Transverse colon (tissue), 4 donors: ENCODE measurements around the gene CISH. TPM values are rescaled to one million over a fixed set of nuclear protein-coding genes. Genes with fewer than 3 reads are reported as not detected.

Source experiments
- DNase-seq: peaks from one replicate; pipeline ENCODE4 v3.0.0-alpha.2; 2019
- H3K27ac ChIP-seq, 4 donors: fragments of 200-600 bp; sonication (generic); 2 replicates each; pipeline ENCODE4 v1.5.1; 2016 to 2018; ENCODE audit warnings: inconsistent platforms in 4 of 4
- H3K27me3 ChIP-seq: fragments of 200-600 bp; sonication (generic); 2 replicates; pipeline ENCODE4 v1.5.1; 2017; ENCODE audit warnings: inconsistent platforms
- H3K36me3 ChIP-seq, 4 donors: fragments of 200-600 bp; sonication (generic); 2 replicates each; pipeline ENCODE4 v1.5.1; 2017 to 2019; ENCODE audit warnings: inconsistent platforms in 4 of 4
- H3K4me1 ChIP-seq, 4 donors: fragments of 200-600 bp; sonication (generic); 2 replicates each; pipeline ENCODE4 v1.5.1; 2017 to 2020; ENCODE audit warnings: inconsistent platforms in 4 of 4
- H3K4me3 ChIP-seq, 4 donors: fragments of 200-600 bp; sonication (generic); 1 replicate in 1 of 4; 2 replicates in 3 of 4; pipeline versions ENCODE4 v1.5.1 to v1.6.1; 2017 to 2019; ENCODE audit warnings: inconsistent platforms in 4 of 4
- H3K9me3 ChIP-seq, 2 donors: fragments of 200-600 bp; sonication (generic); 2 replicates each; pipeline ENCODE4 v1.5.1; 2017 to 2019; ENCODE audit warnings: inconsistent platforms in 2 of 2
- CTCF ChIP-seq, 5 experiments: fragments of 200-600 bp in 3 of 5; fragments of 450-650 bp in 2 of 5; sonication (generic) in 3 of 5; IDR thresholded peaks; 1 replicate in 2 of 5; 2 replicates in 3 of 5; pipeline ENCODE4 v1.5.1; 2016 to 2017; ENCODE audit warnings: antibody characterized with exemption in 5 of 5, inconsistent platforms in 3 of 5, mild to moderate bottlenecking in 2 of 5, moderate library complexity in 1 of 5
- EP300 ChIP-seq: sonication (generic); formaldehyde crosslinking; IDR thresholded peaks from one replicate; pipeline ENCODE4 v1.6.1; 2017; ENCODE audit warnings: antibody characterized with exemption, low read depth
- POLR2A ChIP-seq: fragments of 450-650 bp; IDR thresholded peaks from one replicate; pipeline ENCODE4 v1.6.1; 2016; ENCODE audit warnings: antibody characterized with exemption, mild to moderate bottlenecking, moderate library complexity
- POLR2AphosphoS5 ChIP-seq, 3 donors: sonication (generic); formaldehyde crosslinking; IDR thresholded peaks; one replicate each; pipeline ENCODE4 v1.6.1; 2016; ENCODE audit warnings: antibody characterized with exemption in 3 of 3
- WGBS, 2 donors: methylation state at CpG; one replicate each; pipeline ENCODE4 v1.1.5; 2018; ENCODE audit warnings: low coverage in 1 of 2; 5-methylcytosine and 5-hydroxymethylcytosine counted together
- in situ Hi-C, 4 donors: fragments of 200-750 bp; cut with MboI; loops; one replicate each; pipeline versions ENCODE4 v1.15.0 to v1.15.1; 2017; ENCODE audit warnings: low sequenced_read_pairs in 3 of 4, low pct_ligation_motif_present in 1 of 4, low pct_unique_long_range_greater_than_20kb in 1 of 4
- intact Hi-C: fragments of 100-400 bp; cut with DNase I; formaldehyde crosslinking; loops from one replicate; pipeline ENCODE4 v1.15.1; 2023; ENCODE audit warnings: low total_unique reads
- total RNA-seq, 4 donors: library from RNA; depleted of rRNA; stranded (reverse); fragments of >200 nt; gene quantifications; one replicate each; pipeline ENCODE4 v1.1.0, GENCODE V29; 2016

The CISH gene
- total RNA-seq, 4 donors from 2014 or later: 3.0 to 15.9 (median 9.2) TPM

GRCh38 chr3:50653937-50654595, 42.5 kb upstream of the CISH start:
- Histone ChIP-seq H3K4me3 (no peak overlapping the region), H3K36me3 (no peaks in the 10 kb centered on the region), H3K4me1 (no peaks in the 10 kb centered on the region), H3K9me3 (no peaks in the 10 kb centered on the region), H3K27ac (no peak overlapping the region), H3K27me3 (no peaks in the 10 kb centered on the region)
- WGBS, 2 donors: 70% methylated on average over 3 of the region's 3 CpGs; no CpG with 5 or more reads in 1 of the 2 donors
- intact Hi-C loops (no loop called here), in situ Hi-C loops (no loop called here)
- DNase-seq: no peak
- TF ChIP-seq CTCF (IDR thresholded peaks at IDR 0.05): no peak
- TF ChIP-seq POLR2AphosphoS5 (IDR thresholded peaks at IDR 0.05): no peak
- TF ChIP-seq EP300: no peak

DNA sequence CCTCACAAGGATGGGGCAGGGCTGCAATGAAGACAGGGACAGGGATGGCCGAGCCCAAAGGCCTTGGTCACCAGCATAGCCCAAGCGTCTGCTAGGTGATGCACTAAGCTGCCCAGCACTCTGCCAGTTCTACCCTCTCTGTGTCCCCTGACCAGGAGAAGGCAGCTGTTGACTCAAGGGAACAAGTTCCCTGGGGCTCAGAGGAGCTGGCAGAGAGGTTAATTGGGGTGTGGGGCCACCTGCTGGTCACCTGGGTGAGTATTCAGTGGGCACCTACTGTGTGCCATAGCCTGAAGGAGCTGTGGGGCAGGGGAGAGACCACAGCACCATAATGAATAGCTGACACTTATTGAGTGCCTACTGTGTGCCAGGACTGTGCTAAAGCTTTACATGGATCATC, 41.1 kb upstream of the CISH start:
- no peaks in the 10 kb centered on the region for H3K9me3 ChIP-seq
- no peaks in the 10 kb centered on the region for H3K36me3 ChIP-seq
- WGBS, 2 donors: 54 to 100% methylated on average over 1 to 2 of the region's 2 CpGs
- no peaks in the 10 kb centered on the region for H3K27me3 ChIP-seq
- intact Hi-C loops: no loop called here
- no peak overlapping the region for H3K27ac ChIP-seq
- TF ChIP-seq CTCF (IDR thresholded peaks at IDR 0.05): peak; percentile 30 to 52 (median 43)
- TF ChIP-seq POLR2AphosphoS5 (IDR thresholded peaks at IDR 0.05): no peak
- no peaks in the 10 kb centered on the region for H3K4me1 ChIP-seq
- in situ Hi-C loops: no loop called here
- peak; percentile 34 for DNase-seq
- no peak overlapping the region for H3K4me3 ChIP-seq

DNA sequence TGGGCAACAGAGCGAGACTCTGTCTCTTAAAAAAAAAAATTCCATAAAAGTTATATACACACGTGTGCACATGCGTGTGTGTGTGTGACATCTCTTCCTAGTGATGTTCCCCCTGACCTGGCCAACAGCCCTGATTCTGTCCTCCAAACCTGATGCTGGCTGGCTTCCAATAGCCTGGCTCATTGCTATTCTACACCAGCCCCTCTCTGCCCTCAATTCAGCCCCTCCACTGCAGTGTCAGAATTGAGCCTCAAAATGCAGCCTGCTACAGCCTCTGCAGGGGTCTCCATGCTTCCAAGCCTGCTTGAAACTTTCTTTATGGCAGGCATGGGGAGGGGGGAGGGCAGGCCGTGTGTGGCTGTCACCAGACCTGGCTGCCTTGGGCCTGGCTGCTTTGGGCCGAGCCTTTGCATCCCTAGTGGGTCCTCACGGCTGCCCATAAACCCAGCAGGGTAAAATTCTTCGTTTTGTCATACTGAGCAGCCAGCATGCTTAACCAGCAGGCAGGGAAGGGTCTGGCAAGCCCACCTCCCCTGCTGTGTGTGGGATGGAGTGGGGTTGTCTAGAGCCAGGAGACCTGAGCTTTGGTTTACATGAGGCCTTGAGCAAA, 40.5 kb upstream of the CISH start:
- WGBS, 2 donors: 61 to 89% methylated on average over 3 to 7 of the region's 7 CpGs
- TF ChIP-seq EP300: no peak
- no peak for DNase-seq
- Histone ChIP-seq H3K36me3 (no peaks in the 10 kb centered on the region), H3K27ac (no peak overlapping the region), H3K9me3 (no peaks in the 10 kb centered on the region), H3K4me3 (no peak overlapping the region), H3K27me3 (no peaks in the 10 kb centered on the region), H3K4me1 (no peaks in the 10 kb centered on the region)
- intact Hi-C loops: no loop called here
- in situ Hi-C loops: no loop called here

- WGBS, 2 donors: 92 to 100% methylated on average over 1 to 8 of the region's 8 CpGs
- H3K4me3 ChIP-seq: no peak overlapping the region
- DNase-seq: no peak
- no peaks in the 10 kb centered on the region for H3K36me3 ChIP-seq
- H3K27me3 ChIP-seq: no peaks in the 10 kb centered on the region
- intact Hi-C loops: no loop called here
- in situ Hi-C loops: no loop called here
- TF ChIP-seq POLR2AphosphoS5 (IDR thresholded peaks at IDR 0.05): no peak
- TF ChIP-seq CTCF (IDR thresholded peaks at IDR 0.05): no peak
- no peak for TF ChIP-seq POLR2A
- TF ChIP-seq EP300: no peak
- H3K4me1 ChIP-seq: no peaks in the 10 kb centered on the region
- H3K27ac ChIP-seq: no peak overlapping the region
- H3K9me3 ChIP-seq: no peaks in the 10 kb centered on the region
These were observed 39.9 kb upstream of the CISH start for GRCh38 chr3:50651445-50651844.

DNA sequence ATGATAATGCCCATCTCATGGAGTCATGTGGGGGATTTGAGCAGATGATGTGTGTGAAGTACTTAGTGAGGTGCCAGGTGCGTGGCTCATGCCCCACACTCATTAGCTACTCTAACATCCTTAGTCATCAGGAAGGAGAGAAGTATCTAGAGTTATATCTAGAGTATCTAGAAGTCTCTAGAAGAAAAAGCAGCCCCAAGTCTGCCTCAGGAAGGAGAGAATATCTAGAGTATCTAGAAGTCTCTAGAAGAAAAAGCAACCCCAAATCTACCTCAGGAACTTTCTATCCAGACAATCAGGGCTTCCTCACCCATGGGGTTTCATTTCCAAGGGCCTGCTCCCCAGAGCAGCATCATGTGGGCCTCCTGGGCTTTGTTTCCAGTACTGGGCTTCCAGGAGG, 38.4 kb upstream of the CISH start:
- H3K4me3 ChIP-seq: no peak overlapping the region
- peaks cover 0 to 10% (median 3%) of the 10 kb centered on the region in 4 donors for H3K36me3 ChIP-seq
- TF ChIP-seq CTCF (IDR thresholded peaks at IDR 0.05) (no peak), EP300 (no peak), POLR2A (no peak), POLR2AphosphoS5 (IDR thresholded peaks at IDR 0.05) (no peak)
- WGBS, 2 donors: 93 to 100% methylated on average over 1 of the region's 1 CpG
- no peak overlapping the region for H3K27ac ChIP-seq
- H3K9me3 ChIP-seq: no peaks in the 10 kb centered on the region
- in situ Hi-C loops (no loop called here), intact Hi-C loops (no loop called here)
- H3K4me1 ChIP-seq: no peaks in the 10 kb centered on the region
- H3K27me3 ChIP-seq: no peaks in the 10 kb centered on the region
- no peak for DNase-seq
